HL-60 (cell line): ENCODE measurements around the gene CASTOR1.

Experiments used
- DNase-seq, 2 experiments: peaks; one replicate each; pipeline ENCODE4 v3.0.0-alpha.2; 2010 to 2020; ENCODE audit warnings: low read depth in 1 of 2, low spot score in 1 of 2
- H3K27ac ChIP-seq: fragments of 250-450 bp; sonication (Bioruptor Pico); replicated peaks from 2 replicates; pipeline ENCODE4 v1.5.1; 2020; ENCODE audit warnings: mild to moderate bottlenecking, moderate library complexity
- H3K27me3 ChIP-seq: fragments of 250-450 bp; sonication (Bioruptor Pico); 2 replicates; pipeline ENCODE4 v1.5.1; 2021; ENCODE audit warnings: mild to moderate bottlenecking, moderate library complexity; ENCODE audit not compliant: insufficient read depth, poor library complexity, severe bottlenecking
- H3K4me3 ChIP-seq: replicated peaks from 2 replicates; pipeline ENCODE4 v1.5.1; 2011; ENCODE audit warnings: mild to moderate bottlenecking, control low read depth, low read length; ENCODE audit not compliant: insufficient read depth
- GABPA ChIP-seq: IDR thresholded peaks from 2 replicates; pipeline ENCODE4 v1.6.1; 2012; ENCODE audit warnings: low read depth
- POLR2AphosphoS5 ChIP-seq: IDR thresholded peaks from 2 replicates; pipeline ENCODE4 v1.6.1; 2012; ENCODE audit warnings: low read depth
- SPI1 ChIP-seq: IDR thresholded peaks from 2 replicates; pipeline ENCODE4 v1.6.1; 2012; ENCODE audit warnings: low read depth, mild to moderate bottlenecking, borderline replicate concordance
- TF ChIP-seq, protein P1 (sequence below): IDR thresholded peaks from one replicate; pipeline ENCODE4 v1.5.1; 2011; ENCODE audit warnings: low read length, control low read depth, inconsistent platforms; ENCODE audit not compliant: insufficient read depth
- TF ChIP-seq, protein P2 (sequence below): IDR thresholded peaks from 2 replicates; pipeline ENCODE4 v1.6.1; 2012; ENCODE audit warnings: low read depth; ENCODE audit not compliant: insufficient replicate concordance

Gene CASTOR1

DNA sequence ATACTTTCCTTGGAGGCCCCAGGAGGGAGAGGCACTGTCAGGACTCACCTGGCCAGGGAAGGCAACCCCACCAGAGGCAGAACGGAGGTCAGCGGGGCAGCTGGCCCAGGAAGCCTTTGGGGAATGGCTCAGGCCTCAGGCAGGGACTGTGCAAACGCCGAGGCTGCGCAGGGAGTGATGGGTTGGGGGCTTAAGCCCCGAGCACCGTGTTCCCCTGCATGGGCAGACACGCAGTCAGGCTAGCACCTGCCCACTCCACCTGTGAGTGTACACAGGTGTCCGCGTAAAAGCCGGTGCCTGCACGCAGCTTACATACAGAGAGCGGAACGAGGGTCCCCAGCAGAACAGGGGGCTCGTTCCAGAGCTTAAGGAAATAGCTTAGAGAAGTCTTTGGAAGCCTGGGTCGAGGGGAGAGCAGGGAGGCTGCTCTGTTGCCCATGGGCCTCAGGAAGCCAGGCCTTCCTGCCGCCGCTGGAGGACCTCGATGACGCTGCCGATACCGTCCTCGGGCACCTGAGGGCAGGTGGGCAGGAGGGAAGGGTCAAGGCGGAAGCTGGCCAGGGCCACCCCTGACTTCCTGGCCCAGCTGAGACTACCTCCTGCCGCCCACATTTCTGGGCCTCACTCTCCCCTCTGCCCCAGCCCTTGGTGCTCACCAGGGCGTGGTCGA is 4.0 kb downstream of the CASTOR1 start:
- no peak for DNase-seq
- H3K27me3 ChIP-seq: no peaks in the 10 kb centered on the region
- H3K4me3 ChIP-seq: no peak overlapping the region
- H3K27ac ChIP-seq: no peak overlapping the region
- TF ChIP-seq SPI1 (no peak), POLR2AphosphoS5 (no peak), GABPA (no peak)
- TF ChIP-seq, protein P1, sequence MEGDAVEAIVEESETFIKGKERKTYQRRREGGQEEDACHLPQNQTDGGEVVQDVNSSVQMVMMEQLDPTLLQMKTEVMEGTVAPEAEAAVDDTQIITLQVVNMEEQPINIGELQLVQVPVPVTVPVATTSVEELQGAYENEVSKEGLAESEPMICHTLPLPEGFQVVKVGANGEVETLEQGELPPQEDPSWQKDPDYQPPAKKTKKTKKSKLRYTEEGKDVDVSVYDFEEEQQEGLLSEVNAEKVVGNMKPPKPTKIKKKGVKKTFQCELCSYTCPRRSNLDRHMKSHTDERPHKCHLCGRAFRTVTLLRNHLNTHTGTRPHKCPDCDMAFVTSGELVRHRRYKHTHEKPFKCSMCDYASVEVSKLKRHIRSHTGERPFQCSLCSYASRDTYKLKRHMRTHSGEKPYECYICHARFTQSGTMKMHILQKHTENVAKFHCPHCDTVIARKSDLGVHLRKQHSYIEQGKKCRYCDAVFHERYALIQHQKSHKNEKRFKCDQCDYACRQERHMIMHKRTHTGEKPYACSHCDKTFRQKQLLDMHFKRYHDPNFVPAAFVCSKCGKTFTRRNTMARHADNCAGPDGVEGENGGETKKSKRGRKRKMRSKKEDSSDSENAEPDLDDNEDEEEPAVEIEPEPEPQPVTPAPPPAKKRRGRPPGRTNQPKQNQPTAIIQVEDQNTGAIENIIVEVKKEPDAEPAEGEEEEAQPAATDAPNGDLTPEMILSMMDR: no peak
- TF ChIP-seq, protein P2, sequence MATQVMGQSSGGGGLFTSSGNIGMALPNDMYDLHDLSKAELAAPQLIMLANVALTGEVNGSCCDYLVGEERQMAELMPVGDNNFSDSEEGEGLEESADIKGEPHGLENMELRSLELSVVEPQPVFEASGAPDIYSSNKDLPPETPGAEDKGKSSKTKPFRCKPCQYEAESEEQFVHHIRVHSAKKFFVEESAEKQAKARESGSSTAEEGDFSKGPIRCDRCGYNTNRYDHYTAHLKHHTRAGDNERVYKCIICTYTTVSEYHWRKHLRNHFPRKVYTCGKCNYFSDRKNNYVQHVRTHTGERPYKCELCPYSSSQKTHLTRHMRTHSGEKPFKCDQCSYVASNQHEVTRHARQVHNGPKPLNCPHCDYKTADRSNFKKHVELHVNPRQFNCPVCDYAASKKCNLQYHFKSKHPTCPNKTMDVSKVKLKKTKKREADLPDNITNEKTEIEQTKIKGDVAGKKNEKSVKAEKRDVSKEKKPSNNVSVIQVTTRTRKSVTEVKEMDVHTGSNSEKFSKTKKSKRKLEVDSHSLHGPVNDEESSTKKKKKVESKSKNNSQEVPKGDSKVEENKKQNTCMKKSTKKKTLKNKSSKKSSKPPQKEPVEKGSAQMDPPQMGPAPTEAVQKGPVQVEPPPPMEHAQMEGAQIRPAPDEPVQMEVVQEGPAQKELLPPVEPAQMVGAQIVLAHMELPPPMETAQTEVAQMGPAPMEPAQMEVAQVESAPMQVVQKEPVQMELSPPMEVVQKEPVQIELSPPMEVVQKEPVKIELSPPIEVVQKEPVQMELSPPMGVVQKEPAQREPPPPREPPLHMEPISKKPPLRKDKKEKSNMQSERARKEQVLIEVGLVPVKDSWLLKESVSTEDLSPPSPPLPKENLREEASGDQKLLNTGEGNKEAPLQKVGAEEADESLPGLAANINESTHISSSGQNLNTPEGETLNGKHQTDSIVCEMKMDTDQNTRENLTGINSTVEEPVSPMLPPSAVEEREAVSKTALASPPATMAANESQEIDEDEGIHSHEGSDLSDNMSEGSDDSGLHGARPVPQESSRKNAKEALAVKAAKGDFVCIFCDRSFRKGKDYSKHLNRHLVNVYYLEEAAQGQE: no peak

DNA sequence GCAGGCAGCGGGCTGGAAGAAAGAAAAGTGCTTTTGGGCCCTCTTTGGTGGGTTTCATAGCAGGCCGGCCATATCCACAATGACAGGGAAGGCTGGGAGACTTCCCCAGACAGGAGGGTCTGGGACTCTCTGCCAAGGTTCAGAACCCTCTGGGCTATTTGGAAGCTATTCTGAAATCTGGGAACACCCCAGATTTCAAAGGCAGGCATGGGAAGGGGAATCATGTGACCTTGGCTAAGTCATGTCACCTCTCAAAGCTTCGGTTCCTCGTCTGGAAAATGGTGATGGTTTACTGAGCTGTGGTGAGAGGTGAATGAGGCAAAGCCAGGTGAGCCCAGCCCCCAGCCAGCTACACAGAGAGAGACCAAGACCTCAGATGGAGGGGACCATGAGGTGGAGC is 4.6 kb downstream of the CASTOR1 start:
- Histone ChIP-seq H3K4me3 (no peak overlapping the region), H3K27ac (no peak overlapping the region), H3K27me3 (no peaks in the 10 kb centered on the region)
- TF ChIP-seq, protein P2: no peak
- no peak for TF ChIP-seq SPI1
- TF ChIP-seq, protein P1: no peak
- no peak for TF ChIP-seq GABPA
- no peak for TF ChIP-seq POLR2AphosphoS5
- no peak for DNase-seq

DNA sequence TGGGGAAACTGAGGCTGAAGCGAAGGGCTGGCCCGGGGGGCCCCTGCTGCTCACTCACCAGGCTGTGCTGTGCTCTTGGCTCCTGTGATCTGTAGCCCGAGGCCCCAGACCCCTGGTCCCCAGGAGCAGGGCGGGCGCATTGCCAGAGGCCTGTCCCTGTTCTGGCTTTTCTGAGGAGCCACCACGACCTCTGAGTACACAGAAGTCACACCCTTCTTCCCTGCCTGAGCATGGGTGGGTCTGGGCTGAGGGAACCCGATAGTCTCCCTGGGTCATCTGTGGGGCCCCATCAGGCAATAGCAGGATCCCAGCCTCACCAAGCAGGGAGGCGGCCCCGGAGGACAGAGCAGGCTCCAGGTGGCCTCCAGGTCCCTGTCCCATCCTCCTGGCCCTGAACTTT is 5.1 kb downstream of the CASTOR1 start:
- DNase-seq: no peak
- H3K4me3 ChIP-seq: no peak overlapping the region
- no peaks in the 10 kb centered on the region for H3K27me3 ChIP-seq
- H3K27ac ChIP-seq: no peak overlapping the region
- TF ChIP-seq GABPA (no peak), SPI1 (no peak), POLR2AphosphoS5 (no peak)
- TF ChIP-seq, protein P1: no peak
- TF ChIP-seq, protein P2: no peak
